DND-41 (cell line): ENCODE data around the gene PDLIM5.

Experiments used
- EZH2 ChIP-seq: IDR thresholded peaks from 3 replicates; pipeline ENCODE4 v1.6.1; 2012; ENCODE audit warnings: borderline replicate concordance, low read depth, mild to moderate bottlenecking, moderate library complexity, low read length, inconsistent platforms; ENCODE audit not compliant: severe bottlenecking
- TF ChIP-seq, protein P1 (sequence below): IDR thresholded peaks from 2 replicates; pipeline ENCODE4 v1.5.1; 2012; ENCODE audit warnings: borderline replicate concordance, low read length, moderate library complexity, mild to moderate bottlenecking; ENCODE audit not compliant: poor library complexity, severe bottlenecking; ENCODE audit errors: extremely low read depth

DNA sequence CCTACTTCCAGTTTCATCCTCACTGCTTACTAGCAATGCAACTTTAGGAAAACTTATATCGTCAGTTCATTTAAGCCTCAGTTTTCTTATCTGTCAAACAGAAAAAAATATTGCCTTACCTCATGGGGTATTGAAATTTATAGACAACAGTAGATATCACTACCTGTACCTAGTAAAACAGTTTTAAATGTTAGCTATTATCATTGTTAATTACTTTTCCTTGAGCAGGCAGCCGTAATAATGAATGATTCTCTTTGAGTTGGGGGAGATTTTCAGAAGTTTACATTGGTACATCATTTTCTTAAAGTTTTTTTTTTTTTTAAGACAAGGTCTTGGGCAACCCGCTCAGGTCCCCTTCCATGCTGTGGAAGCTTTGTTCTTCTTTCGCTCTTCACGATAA, 234.3 kb downstream of the PDLIM5 start:
- TF ChIP-seq, protein P1, sequence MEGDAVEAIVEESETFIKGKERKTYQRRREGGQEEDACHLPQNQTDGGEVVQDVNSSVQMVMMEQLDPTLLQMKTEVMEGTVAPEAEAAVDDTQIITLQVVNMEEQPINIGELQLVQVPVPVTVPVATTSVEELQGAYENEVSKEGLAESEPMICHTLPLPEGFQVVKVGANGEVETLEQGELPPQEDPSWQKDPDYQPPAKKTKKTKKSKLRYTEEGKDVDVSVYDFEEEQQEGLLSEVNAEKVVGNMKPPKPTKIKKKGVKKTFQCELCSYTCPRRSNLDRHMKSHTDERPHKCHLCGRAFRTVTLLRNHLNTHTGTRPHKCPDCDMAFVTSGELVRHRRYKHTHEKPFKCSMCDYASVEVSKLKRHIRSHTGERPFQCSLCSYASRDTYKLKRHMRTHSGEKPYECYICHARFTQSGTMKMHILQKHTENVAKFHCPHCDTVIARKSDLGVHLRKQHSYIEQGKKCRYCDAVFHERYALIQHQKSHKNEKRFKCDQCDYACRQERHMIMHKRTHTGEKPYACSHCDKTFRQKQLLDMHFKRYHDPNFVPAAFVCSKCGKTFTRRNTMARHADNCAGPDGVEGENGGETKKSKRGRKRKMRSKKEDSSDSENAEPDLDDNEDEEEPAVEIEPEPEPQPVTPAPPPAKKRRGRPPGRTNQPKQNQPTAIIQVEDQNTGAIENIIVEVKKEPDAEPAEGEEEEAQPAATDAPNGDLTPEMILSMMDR = no peak
- TF ChIP-seq EZH2 = no peak
